GM21825 (cell line): Measurements from ENCODE around the gene GPATCH2.
A peak's percentile ranks its signal among the peaks of the same experiment; 100 is the strongest.

Experiments used
- ATAC-seq: cut with Tn5 transposase; IDR thresholded peaks from one replicate; pipeline ENCODE4 v1.9.1; 2021; ENCODE audit warnings: mild to moderate bottlenecking, moderate library complexity; ENCODE audit not compliant: unreplicated experiment

The GPATCH2 gene

DNA sequence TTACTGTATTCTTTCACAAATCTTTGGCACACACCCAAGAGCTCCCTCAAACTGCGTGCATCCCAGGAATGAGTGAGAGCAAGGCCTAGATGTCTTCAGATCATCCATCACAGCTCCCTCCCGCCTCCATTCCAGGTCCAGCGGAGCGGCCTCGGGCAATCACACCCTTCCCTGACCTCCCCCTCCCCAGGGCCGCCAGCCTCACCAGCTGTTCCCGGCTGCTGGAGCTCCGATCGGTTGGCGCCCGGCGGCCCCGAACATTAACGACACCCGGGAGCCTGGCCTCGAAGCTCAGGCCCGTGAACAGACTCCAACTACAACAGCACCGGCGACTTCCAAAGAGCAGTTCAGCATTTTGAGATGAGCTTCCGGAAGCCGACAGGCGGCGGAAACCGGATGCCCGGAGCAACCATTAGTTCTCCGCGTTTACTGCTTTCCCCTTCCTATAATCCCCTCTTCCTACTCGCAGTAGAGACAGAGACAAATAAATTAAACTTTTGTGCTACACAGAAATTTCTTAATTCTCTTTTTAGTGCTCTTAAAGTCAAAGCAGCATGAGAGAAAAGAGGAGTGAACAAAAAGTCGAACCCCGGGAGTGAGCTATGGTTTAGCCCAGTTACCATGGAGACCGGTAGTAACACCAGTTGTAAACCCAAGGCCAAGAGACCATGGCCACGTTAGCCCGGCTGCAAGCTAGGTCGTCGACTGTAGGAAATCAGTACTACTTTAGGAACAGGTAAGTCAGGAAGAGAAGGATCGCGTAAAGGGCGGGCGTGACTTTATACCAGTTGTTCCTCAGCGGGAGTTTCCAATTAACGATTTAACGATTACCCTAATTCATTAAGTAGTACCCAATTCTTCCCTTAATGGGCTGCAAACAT is at the start of gene GPATCH2, which contains the start of gene SPATA17:
GPATCH2 (minus strand) TSS at position 380 of the 881 bp plus-strand sequence; CDS start at position 261, 119 bp downstream.
SPATA17 (plus strand) TSS at position 634 of the 881 bp plus-strand sequence; CDS start at position 669, 35 bp downstream.
- peak; percentile 99 for ATAC-seq

DNA sequence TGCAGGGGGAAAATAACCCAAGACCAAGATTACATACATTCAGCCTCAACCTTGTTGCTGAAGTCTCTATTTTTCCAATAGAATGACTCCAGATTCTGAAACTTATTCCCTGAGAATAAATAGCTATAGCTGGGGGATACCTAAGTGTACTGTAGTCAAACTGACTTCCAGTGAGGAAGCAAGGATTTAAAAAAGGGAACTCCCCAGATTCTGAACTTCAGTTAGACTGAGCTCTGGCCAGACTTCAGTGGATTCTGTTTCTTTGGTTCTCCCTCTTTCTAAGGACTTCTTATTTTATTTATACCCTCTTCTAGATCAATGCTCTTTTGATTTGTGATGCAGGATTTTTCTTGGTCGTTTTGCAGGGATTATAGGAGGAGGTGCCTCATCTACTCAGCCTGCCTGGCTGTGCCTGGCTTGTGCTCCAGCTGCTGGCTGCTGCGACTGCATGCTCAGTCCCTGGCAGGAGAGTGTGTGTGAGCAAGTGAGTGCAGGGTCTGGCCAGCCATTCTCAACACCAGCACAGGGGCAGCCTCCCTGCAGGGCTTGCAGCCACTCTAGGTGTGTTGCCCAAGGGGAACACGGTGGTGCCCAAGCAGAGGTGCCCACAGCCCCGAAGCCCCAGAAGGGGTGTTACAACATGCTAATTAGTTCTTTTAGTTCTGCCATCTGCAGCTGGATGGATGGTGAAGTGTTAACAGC is 43.3 kb upstream of the GPATCH2 start:
- ATAC-seq: no peak

DNA sequence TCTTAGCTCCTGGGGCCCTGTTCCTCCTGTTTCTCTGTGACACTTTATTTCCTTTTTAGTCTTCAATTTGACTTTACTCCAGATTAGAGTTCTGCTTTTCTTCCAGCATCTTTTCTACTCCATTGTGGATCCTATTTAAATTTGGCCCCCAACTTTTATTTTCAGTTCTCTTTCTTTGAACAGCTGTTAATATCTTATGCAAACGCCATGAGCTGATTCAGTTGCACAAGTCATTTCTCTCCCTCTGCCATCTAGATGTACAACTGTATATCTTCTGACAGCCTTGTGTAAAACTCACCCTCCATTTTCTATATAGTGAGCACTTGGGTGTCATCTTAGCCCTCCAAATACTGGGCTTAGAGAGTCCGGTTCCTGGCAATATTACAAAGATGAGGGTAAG is 42.5 kb upstream of the GPATCH2 start:
- ATAC-seq: no peak

DNA sequence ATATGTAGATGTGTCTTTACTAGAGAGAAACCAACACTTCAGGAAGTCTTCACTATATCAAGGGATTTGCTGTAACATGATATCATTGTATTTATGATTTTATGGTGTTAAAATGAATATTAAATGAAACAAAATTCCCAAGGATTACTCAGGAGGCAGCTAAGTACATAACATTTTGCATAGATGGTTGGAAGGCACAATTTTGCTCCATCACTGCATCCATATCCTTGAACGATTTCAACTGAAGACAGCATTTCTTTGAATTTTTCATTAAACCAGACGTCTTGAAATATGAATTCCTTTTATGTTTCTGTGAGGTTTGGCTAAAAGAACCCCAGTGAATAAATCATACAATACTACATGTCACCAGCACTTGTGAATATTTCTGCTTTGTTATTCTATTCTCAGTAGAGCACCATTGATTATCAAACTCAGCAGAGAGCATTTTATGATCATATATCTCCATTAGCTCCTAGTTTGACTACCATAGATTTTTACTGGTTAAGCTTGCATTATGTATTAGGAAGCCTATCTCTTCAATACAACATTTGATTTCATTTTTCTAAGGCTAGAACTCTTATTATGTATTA is 37.6 kb upstream of the GPATCH2 start:
- no peak for ATAC-seq

DNA sequence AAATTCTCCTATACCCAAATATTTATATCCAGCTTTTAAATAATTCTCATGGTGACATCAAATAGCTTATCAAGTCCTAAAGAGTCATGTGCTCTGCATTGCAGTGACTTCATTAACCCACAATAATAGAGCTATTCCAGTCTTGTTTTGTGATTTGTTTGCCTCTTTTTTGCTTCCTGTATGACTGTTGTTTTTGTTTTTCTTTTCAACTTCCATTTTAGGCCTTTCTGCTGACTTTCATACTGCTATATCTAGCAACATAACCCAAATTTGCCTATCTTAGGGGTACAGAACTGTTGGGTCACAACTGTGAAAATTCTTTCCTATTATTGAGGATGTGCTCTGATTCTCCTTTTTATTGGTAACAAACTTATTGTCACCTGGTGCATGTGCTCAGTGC is 30.5 kb upstream of the GPATCH2 start:
- ATAC-seq: no peak

DNA sequence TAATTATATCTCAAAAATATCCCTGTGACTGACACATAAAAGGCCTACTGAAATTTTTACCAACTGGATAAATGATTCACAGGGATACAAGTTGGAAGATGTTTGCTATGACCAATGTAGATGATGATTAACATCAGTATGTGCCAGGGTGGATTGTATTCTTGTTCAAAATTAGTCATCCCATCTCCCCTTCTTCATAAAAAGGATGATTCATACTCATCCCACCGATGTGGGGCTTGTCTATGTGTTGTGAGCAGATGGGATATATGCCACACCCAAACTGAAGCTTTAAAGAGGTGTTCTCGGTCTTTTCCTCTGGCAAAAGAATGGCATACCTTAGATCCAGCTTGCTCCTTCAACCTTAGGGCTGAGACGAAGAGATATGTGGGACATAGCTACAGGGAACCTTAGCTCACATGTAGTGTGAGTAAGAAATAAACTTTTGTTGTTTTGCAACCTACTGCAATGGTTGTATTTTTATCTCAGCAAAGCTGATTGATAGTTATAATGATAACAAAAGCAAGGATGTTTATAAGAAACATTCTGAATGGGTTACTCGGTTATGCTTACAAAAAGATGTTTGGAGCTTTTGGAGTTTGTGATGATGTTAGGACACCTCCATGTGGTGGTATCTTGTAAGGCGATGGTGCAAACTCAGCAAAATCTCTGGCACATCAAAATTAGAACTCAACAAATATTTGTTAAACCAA is 29.6 kb upstream of the GPATCH2 start:
- ATAC-seq: no peak

DNA sequence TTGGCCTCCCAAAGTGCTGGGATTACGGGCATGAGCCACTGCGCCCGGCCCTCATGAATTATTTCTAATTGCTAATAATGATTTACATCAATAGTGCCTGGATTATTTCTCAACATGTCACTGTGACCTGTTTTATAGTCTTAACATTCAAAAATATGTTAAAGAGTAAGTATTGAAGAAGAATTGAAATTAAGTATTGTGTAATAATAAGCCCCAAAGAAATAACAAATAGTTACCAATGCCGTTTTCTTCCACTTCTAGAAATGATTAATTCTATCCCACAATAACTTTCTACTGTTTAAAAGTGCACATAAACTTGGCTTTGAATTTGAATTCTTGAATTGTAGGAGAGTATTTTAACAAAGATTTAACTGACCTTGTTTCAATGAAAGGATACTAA is 19.8 kb upstream of the GPATCH2 start:
- ATAC-seq: no peak

DNA sequence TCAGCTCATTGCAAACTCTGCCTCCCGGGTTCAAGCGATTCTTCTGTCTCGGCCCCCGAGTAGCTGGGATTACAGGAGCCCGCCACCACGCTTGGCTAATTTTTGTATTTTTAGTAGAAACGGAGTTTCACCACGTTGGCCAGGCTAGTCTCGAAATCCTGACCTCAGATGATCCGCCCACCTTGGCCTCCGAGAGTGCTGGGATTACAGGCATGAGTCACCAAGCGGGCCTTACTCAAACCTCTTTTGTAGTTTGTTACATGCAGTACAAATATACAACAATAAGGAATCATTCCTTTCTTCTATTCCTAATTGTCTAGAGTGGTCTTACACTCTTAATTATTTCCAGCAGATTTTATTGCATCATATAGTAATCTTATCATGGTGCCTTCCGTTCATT is 16.9 kb upstream of the GPATCH2 start:
- no peak for ATAC-seq

DNA sequence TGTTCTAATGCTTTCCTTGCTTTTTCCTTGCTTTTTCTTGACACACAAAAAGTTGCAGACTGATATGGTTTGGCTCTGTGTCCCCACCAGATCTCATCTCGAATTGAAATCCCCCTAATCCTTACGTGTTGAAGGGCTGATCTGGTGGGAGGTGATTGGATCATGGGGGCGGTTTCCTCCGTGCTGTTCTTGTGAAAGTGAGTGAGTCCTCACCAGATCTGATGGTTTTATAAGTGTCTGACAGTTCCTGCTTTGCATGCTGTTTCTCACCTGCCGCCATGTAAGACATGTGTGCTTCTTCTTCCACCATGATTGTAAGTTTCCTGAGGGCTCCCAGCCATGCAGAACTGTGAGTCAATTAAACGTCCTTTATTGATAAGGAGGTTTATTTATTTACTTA is 11.6 kb upstream of the GPATCH2 start:
- no peak for ATAC-seq

DNA sequence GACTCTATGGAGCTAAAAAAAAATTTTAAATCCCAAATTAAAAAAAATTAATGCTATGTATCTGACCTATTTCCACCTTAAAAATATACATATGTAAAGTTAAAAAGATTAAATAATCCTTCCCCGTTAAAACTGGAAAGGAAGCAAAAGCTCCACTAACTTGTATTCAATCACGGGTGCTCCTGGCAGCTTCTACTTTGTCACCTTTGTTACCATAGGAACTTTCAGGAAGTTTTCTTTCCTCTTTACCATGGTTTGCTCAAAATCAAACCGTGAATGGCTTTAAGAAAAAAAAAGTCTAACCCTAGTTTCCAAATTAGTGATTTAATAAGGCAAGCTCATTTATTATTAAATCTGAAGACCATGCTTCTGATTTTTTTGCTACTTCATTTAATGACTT is 3.5 kb downstream of the GPATCH2 start:
- ATAC-seq: no peak

DNA sequence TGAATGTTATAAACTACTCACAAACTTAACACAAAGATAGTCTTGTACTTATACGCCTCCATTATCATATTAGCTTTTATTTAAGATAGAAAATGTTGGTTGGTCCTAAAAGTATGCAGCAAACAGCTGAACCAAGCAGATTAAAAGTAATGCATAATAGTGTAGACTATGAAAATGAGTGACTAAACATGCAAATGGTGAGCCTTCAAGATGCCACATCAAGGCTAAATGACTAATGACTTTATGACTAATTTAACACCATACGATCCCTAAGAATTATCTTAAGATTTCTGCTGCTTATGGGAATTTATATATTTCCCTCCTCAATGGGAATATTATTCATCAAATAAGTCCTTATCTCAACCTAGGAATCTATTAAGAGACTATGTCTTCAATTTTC is 4.6 kb downstream of the GPATCH2 start:
- ATAC-seq: no peak

DNA sequence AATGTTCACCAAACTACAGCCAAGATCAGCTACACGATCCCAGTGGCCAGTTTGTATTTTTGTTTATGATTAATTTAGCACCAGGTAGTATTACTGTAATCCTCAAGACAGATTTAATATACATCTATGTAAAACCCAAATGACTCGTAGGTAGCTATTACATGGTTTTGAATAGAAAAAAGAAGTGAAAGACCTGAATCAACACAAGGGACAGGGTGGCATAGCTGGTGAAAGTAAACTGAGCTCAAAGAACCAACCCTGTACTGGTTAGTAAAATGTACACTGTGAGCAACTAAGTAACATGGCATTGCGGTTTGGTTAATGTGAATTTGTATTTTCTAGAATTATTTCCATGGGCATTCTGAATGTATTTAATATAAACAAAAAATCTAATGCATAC is 8.8 kb downstream of the GPATCH2 start:
- ATAC-seq: no peak

DNA sequence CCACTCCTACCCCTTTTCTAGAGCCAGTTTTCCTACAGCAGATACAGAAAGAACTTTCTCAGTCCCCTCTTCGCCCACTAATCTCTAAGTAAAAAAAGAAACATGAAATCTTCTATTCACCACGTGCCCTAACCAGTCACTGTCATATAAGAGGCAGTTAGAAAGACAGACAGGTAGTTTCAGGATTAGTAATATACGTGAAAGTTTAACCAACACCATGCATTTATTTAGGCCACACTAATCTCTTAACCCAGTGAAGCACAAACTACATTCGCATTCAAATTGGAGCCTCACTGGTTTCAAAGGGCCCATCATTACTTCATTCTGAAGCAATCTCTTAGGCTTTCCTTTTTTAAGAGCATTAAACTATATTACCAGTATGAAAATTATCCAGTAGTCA is 10.1 kb downstream of the GPATCH2 start:
- ATAC-seq: peak; percentile 100

DNA sequence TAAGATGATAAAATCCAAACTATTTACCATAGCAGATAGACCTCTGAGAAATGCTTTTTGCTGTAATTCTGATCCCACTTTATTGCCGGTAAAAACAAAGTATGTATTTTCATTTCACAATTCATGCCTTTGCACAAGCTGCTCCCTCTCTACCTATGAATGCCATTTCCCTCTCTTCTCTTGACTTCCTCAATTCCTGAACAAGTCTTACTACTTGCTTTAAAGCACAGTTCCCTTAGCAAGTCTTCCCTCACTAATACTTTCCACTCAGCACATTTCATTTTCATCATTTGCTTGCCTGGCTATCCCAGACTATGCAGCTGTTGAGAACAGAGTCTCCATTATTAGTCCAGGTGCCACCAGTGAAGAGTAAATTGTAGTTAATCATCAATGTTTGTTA is 13.8 kb downstream of the GPATCH2 start:
- ATAC-seq: no peak

DNA sequence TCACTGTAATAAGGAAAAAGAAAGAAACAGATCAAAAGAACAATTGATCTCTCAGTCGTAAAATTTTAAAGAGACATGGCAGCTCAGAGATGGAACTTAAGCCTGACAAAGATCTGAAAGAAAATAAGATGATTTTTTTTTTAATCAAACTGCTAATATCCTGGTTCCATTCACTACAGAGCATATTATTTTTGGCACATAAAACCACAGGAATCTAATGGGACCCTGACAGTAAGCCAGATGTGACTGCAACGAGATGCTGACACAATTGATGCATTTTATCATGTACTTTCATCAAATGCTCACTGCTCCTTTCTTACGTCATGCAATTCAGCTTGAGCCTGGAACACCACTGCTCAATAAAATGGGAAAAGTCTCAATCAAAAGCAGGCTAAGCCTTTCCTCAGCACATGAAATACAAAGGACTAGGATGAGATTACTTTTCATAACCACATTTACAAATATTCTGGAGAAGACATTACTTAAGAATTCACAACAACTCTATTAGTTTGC is 16.6 kb downstream of the GPATCH2 start:
- ATAC-seq: no peak

DNA sequence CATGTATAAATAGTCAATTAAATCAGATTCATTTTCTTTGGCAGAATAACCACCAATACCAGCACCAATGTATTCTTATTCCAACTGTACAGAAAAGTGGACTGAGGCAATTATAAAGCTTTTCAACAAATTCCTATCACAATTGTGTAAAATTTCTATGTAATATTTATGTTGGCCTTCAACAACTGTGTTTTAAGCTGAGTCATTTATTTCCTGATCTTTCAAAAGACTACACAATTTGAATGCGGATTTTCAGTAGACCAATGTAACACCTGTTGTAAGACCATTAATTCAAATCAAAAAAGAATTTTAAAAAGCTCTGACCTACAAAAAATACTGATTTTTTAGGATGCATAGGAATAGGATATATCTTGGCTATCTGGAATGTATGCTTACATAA is 25.5 kb downstream of the GPATCH2 start:
- no peak for ATAC-seq

DNA sequence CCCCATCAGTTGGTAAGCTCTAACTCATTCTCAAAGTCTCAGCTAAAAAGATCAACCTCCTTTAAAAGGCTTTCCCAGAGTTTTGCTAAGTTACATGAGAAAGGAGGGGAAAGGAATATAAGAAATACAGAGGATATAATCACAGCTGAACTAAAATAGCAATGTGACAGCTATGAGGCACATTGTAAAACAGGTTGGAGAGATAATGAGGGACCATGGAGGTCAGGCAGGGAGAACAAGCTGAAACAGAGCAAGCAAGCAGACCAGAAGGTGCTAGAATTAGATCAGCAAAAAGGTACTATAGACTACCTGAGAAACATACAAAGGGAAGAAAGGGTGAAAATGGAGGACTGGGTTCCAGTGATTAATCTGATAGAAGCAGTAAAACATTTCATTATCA is 28.5 kb downstream of the GPATCH2 start:
- no peak for ATAC-seq

DNA sequence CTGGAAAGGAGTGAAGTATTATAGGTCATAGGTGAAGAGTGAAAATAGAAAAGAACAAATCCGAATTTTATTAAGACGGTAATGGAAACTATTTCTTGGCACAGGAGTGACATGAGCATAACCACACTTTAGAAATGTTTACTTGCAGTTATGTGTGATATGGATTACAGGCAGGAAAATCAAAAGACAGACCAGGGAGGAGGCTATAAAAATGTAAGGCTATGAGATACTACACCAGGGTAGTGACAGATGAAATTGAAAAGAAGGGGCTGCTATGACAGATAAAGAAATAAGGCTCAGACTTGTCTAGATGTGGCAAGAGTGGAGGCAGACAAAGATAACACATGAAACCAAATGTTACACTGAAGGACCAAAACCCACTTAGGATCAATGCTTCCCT is 31.7 kb downstream of the GPATCH2 start:
- ATAC-seq: no peak

DNA sequence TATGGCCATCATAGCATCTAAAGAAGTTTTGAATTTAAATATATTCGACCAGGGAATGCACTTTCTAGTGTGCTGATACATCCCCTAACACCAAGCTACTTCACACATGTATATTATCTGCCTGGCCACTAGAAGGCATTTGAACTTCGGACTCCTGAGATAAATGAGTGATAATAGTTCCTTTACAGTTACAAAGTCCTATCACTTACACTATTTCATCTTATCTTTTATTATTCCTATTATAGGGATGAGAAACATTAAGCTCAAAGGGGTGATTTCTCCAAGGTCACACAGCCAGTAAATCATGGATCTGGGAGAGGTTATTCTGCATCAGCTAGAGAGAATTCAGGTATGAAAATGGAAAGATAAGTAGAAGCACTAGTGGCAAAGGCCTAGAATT is 40.3 kb downstream of the GPATCH2 start:
- ATAC-seq: no peak

DNA sequence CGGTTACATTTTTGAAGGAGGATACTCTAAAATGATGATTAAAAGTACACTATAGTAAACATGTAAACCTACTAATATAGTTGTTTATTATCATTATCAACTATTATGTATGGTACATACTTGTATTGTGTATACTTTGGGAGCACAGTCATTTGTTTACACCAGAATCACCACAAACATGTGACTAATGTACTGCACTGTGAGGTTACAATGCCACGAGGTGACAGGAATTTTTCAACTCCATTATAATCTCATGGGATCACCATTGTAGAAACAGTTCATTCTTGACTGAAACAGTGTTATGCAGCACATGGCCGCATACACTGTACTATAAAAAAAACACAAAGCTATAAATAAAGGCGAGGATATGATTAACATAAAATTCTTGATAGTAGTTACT is 44.3 kb downstream of the GPATCH2 start:
- no peak for ATAC-seq

DNA sequence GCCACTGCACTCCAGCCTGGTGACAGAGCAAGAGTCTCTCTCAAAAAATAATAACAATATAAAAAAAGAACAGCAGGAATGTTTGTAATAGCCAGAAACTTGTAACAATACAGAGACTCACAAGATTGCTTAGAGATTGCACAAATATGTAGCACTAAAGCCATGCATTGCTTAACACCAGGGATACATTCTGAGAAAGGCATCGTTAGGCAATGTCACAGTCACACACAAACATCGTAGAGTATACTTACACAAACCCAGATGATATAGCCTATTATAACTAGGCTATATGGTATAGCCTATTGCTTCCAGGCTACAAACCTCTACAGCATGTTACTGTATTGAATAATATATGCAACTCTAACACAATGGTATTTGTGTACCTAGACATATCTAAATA is 45.3 kb downstream of the GPATCH2 start:
- no peak for ATAC-seq
